Skeletal muscle cell (primary cell): ENCODE results near the gene YPEL2.
"Not testable (repeated sequence)": the region's sequence is repeated elsewhere in the genome, so short reads cannot be mapped to it uniquely, and the experiment has no call there.

Source experiments
- DNase-seq: peaks from one replicate; pipeline ENCODE4 v3.0.0-alpha.2; 2010; ENCODE audit warnings: low read depth
- H3K4me3 ChIP-seq: 2 replicates; pipeline ENCODE4 v1.5.1; 2011; ENCODE audit warnings: low read depth, mild to moderate bottlenecking, control low read depth, low read length, moderate library complexity

YPEL2 gene

GRCh38 chr17:59331129-59331928 is at the start of gene YPEL2:
Gene YPEL2, plus strand, starts transcription at chr17:59331655. Its CDS starts 21,755 bp downstream, at chr17:59353410.
- H3K4me3 ChIP-seq, result peak within 1 kb of the TSS; percentile 90
- DNase-seq, result peak; percentile 89

GRCh38 chr17:59284317-59284716 is 47.1 kb upstream of the YPEL2 start:
- H3K4me3 ChIP-seq, result no peak overlapping the region
- no peak for DNase-seq

- H3K4me3 ChIP-seq, result no peak overlapping the region
- DNase-seq, result no peak
Observed at GRCh38 chr17:59287452-59287851, 44.0 kb upstream of the YPEL2 start.

- DNase-seq, result no peak
- H3K4me3 ChIP-seq, result no peak overlapping the region
Observed at GRCh38 chr17:59287891-59288290, 43.6 kb upstream of the YPEL2 start.

- H3K4me3 ChIP-seq, result no peak overlapping the region
- DNase-seq, result no peak
Observed at GRCh38 chr17:59289981-59290301, 41.5 kb upstream of the YPEL2 start.

GRCh38 chr17:59290302-59290998 is 41.0 kb upstream of the YPEL2 start:
- DNase-seq, result not testable (repeated sequence)

GRCh38 chr17:59292174-59292523 is 39.3 kb upstream of the YPEL2 start:
- no peak overlapping the region for H3K4me3 ChIP-seq

More at GRCh38 chr17:59290302-59290998, 41.0 kb upstream of the YPEL2 start:
- H3K4me3 ChIP-seq, result not testable (repeated sequence)

GRCh38 chr17:59296190-59296589 is 35.3 kb upstream of the YPEL2 start:
- no peak for DNase-seq

More at GRCh38 chr17:59292174-59292523, 39.3 kb upstream of the YPEL2 start:
- no peak for DNase-seq

GRCh38 chr17:59298521-59298920 is 32.9 kb upstream of the YPEL2 start:
- no peak for DNase-seq

More at GRCh38 chr17:59296190-59296589, 35.3 kb upstream of the YPEL2 start:
- no peak overlapping the region for H3K4me3 ChIP-seq

GRCh38 chr17:59299400-59300092 is 31.9 kb upstream of the YPEL2 start:
- H3K4me3 ChIP-seq, result no peak overlapping the region
- no peak for DNase-seq

More at GRCh38 chr17:59298521-59298920, 32.9 kb upstream of the YPEL2 start:
- no peak overlapping the region for H3K4me3 ChIP-seq

GRCh38 chr17:59300941-59301340 is 30.5 kb upstream of the YPEL2 start:
- H3K4me3 ChIP-seq, result no peak overlapping the region
- DNase-seq, result no peak

- DNase-seq, result no peak
- H3K4me3 ChIP-seq, result no peak overlapping the region
Observed at GRCh38 chr17:59304811-59305210, 26.6 kb upstream of the YPEL2 start.

- DNase-seq, result no peak
- H3K4me3 ChIP-seq, result no peak overlapping the region
Observed at GRCh38 chr17:59310263-59310920, 21.1 kb upstream of the YPEL2 start.

GRCh38 chr17:59311051-59311468 is 20.4 kb upstream of the YPEL2 start:
- DNase-seq, result no peak
- no peak overlapping the region for H3K4me3 ChIP-seq

- not testable (repeated sequence) for H3K4me3 ChIP-seq, DNase-seq
Observed at GRCh38 chr17:59311521-59311920, 19.9 kb upstream of the YPEL2 start.

- no peak overlapping the region for H3K4me3 ChIP-seq
- DNase-seq, result no peak
Observed at GRCh38 chr17:59315866-59316265, 15.6 kb upstream of the YPEL2 start.

- H3K4me3 ChIP-seq, result no peak overlapping the region
- DNase-seq, result no peak
Observed at GRCh38 chr17:59327121-59327980, 4.1 kb upstream of the YPEL2 start.

- DNase-seq, result no peak
- H3K4me3 ChIP-seq, result no peak overlapping the region
Observed at GRCh38 chr17:59327981-59328290, 3.5 kb upstream of the YPEL2 start.

- no peak overlapping the region for H3K4me3 ChIP-seq
- DNase-seq, result no peak
Observed at GRCh38 chr17:59328601-59329000, 2.9 kb upstream of the YPEL2 start.
